ENCODE results near the gene RGS6.

The RGS6 gene

DNA sequence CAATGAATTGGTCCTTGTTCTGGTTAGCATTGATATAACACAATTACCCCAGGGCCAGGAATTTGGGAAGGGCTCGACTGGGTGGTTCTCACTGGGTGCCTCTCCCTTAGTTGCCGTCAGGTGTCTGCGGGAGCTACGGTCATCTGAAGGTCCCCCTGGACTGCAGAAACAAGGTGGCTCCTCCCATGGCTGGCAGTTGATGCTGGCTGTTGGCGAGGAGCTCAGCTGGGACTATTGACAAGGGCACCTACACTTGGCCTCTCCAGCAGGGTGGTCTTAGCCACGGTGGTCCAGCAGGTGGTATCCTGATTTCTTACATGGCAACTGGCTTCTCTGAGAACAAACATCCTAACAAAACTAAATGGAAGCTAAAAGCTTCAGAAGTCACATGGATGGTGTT lies 41.0 kb upstream of the RGS6 start:
- TF ChIP-seq, protein P1, sequence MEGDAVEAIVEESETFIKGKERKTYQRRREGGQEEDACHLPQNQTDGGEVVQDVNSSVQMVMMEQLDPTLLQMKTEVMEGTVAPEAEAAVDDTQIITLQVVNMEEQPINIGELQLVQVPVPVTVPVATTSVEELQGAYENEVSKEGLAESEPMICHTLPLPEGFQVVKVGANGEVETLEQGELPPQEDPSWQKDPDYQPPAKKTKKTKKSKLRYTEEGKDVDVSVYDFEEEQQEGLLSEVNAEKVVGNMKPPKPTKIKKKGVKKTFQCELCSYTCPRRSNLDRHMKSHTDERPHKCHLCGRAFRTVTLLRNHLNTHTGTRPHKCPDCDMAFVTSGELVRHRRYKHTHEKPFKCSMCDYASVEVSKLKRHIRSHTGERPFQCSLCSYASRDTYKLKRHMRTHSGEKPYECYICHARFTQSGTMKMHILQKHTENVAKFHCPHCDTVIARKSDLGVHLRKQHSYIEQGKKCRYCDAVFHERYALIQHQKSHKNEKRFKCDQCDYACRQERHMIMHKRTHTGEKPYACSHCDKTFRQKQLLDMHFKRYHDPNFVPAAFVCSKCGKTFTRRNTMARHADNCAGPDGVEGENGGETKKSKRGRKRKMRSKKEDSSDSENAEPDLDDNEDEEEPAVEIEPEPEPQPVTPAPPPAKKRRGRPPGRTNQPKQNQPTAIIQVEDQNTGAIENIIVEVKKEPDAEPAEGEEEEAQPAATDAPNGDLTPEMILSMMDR (conservative IDR thresholded peaks at IDR 0.05; ENCODE audit: low read depth, low read length) = no peak
- no peaks in the 10 kb centered on the region for H3K27me3 ChIP-seq (ENCODE audit: insufficient read depth, low read depth)
- H4K20me1 ChIP-seq (ENCODE audit: insufficient read depth) = no peaks in the 10 kb centered on the region
- no peak overlapping the region for H3K9ac ChIP-seq
- no peak overlapping the region for H3K4me2 ChIP-seq
- H3K4me1 ChIP-seq (ENCODE audit: low read depth, poor library complexity, severe bottlenecking) = no peaks in the 10 kb centered on the region
- no peak overlapping the region for H3K4me3 ChIP-seq (IDR thresholded peaks at IDR 0.05; ENCODE audit: insufficient read depth, low read depth, low read length)
- H2AFZ ChIP-seq (ENCODE audit: low read depth) = no peak overlapping the region
- no peaks in the 10 kb centered on the region for H3K36me3 ChIP-seq (ENCODE audit: insufficient read depth)
- no peak overlapping the region for H3K27ac ChIP-seq
- H3K79me2 ChIP-seq (ENCODE audit: insufficient read depth, low read depth) = no peaks in the 10 kb centered on the region

- Histone ChIP-seq H3K27ac (no peak overlapping the region), H4K20me1 (ENCODE audit: insufficient read depth) (no peaks in the 10 kb centered on the region), H3K27me3 (ENCODE audit: insufficient read depth, low read depth) (no peaks in the 10 kb centered on the region), H3K4me3 (IDR thresholded peaks at IDR 0.05; ENCODE audit: insufficient read depth, low read depth, low read length) (no peak overlapping the region), H3K36me3 (ENCODE audit: insufficient read depth) (no peaks in the 10 kb centered on the region), H2AFZ (ENCODE audit: low read depth) (no peak overlapping the region), H3K4me2 (no peak overlapping the region), H3K79me2 (ENCODE audit: insufficient read depth, low read depth) (no peaks in the 10 kb centered on the region), H3K9ac (no peak overlapping the region), H3K4me1 (ENCODE audit: low read depth, poor library complexity, severe bottlenecking) (no peaks in the 10 kb centered on the region)
- TF ChIP-seq, protein P1 (conservative IDR thresholded peaks at IDR 0.05; ENCODE audit: low read depth, low read length) = no peak
Measured at GRCh38 chr14:71891970-71892369, 40.3 kb upstream of the RGS6 start.

GRCh38 chr14:71905031-71905430 lies 27.2 kb upstream of the RGS6 start:
- H3K36me3 ChIP-seq (ENCODE audit: insufficient read depth) = no peaks in the 10 kb centered on the region
- H3K9ac ChIP-seq = no peak overlapping the region
- no peaks in the 10 kb centered on the region for H3K27me3 ChIP-seq (ENCODE audit: insufficient read depth, low read depth)
- no peak overlapping the region for H3K27ac ChIP-seq
- H3K4me2 ChIP-seq = no peak overlapping the region
- TF ChIP-seq, protein P1 (conservative IDR thresholded peaks at IDR 0.05; ENCODE audit: low read depth, low read length) = no peak
- H3K4me1 ChIP-seq (ENCODE audit: low read depth, poor library complexity, severe bottlenecking) = no peaks in the 10 kb centered on the region
- no peaks in the 10 kb centered on the region for H4K20me1 ChIP-seq (ENCODE audit: insufficient read depth)
- H3K4me3 ChIP-seq (IDR thresholded peaks at IDR 0.05; ENCODE audit: insufficient read depth, low read depth, low read length) = no peak overlapping the region
- no peak overlapping the region for H2AFZ ChIP-seq (ENCODE audit: low read depth)
- H3K79me2 ChIP-seq (ENCODE audit: insufficient read depth, low read depth) = no peaks in the 10 kb centered on the region

GRCh38 chr14:71905860-71906259 lies 26.4 kb upstream of the RGS6 start:
- Histone ChIP-seq H3K36me3 (ENCODE audit: insufficient read depth) (no peaks in the 10 kb centered on the region), H2AFZ (ENCODE audit: low read depth) (no peak overlapping the region), H4K20me1 (ENCODE audit: insufficient read depth) (no peaks in the 10 kb centered on the region), H3K27ac (no peak overlapping the region), H3K9ac (no peak overlapping the region), H3K4me2 (no peak overlapping the region), H3K4me3 (IDR thresholded peaks at IDR 0.05; ENCODE audit: insufficient read depth, low read depth, low read length) (no peak overlapping the region), H3K27me3 (ENCODE audit: insufficient read depth, low read depth) (no peaks in the 10 kb centered on the region), H3K79me2 (ENCODE audit: insufficient read depth, low read depth) (no peaks in the 10 kb centered on the region), H3K4me1 (ENCODE audit: low read depth, poor library complexity, severe bottlenecking) (no peaks in the 10 kb centered on the region)
- TF ChIP-seq, protein P1 (conservative IDR thresholded peaks at IDR 0.05; ENCODE audit: low read depth, low read length) = no peak
